ENCODE measurements around the gene PLOD1.

DNA sequence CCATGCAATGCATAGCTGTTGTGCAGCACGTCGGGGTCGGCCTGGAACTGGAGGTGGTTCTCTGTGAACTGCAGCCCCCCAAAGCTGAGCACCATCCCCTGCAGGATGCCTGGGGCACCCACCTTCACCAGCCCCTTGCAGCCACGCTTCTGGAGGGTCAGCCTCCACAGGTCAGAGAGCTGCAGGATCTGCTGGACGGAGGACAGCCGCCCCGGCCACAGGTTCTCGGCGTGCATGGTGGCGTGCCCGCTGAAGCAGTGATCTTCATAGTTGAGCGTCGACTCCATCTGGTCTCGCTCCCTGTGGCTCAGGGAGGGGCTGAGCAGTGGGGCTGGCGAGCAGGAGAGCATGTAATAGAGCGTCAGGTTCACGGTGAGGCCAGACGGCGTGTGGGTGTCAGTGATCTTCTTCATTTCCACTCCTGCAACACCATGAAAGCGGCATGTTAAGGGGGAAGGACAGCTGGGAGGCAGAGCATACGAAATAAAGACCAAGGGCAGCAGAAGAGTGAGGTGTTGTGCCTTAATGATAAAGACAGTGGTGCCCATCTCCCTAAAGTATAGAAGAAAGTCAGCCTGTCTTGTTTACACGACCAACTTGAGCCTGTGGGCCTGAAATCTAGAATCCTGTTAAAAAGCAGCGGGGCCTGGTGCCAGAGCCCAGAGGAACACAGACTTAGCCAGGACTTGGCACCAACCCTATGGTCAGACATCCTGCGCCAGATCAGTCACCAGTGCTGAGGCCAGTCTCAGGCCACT is 11.3 kb upstream of the PLOD1 start:
- TF ChIP-seq, protein P1, sequence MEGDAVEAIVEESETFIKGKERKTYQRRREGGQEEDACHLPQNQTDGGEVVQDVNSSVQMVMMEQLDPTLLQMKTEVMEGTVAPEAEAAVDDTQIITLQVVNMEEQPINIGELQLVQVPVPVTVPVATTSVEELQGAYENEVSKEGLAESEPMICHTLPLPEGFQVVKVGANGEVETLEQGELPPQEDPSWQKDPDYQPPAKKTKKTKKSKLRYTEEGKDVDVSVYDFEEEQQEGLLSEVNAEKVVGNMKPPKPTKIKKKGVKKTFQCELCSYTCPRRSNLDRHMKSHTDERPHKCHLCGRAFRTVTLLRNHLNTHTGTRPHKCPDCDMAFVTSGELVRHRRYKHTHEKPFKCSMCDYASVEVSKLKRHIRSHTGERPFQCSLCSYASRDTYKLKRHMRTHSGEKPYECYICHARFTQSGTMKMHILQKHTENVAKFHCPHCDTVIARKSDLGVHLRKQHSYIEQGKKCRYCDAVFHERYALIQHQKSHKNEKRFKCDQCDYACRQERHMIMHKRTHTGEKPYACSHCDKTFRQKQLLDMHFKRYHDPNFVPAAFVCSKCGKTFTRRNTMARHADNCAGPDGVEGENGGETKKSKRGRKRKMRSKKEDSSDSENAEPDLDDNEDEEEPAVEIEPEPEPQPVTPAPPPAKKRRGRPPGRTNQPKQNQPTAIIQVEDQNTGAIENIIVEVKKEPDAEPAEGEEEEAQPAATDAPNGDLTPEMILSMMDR (IDR thresholded peaks at IDR 0.05): no peak
- TF ChIP-seq POLR2A (IDR thresholded peaks at IDR 0.05): no peak
- TF ChIP-seq POLR2AphosphoS5 (IDR thresholded peaks at IDR 0.05): no peak

Data from transverse colon (tissue), 4 donors.